ENCODE results near the gene DUSP8. TPM values are rescaled to one million over a fixed set of nuclear protein-coding genes. Genes with fewer than 3 reads are reported as not detected.

Gene DUSP8
- total RNA-seq, 5 donors from 2014 or later (not counting 1 experiment from before 2014, with no cell fraction given) = 5.2 to 64.3 (median 8.7) TPM

- 4% methylated on average over 21 of the region's 33 CpGs for whole genome bisulfite sequencing (ENCODE audit: insufficient coverage)
- H3K27me3 ChIP-seq (replicated peaks in 1 of 2; ENCODE audit: control insufficient read depth in 2 of 2, extremely low read depth in 1 of 2, insufficient read depth in 2 of 2, low read length in 1 of 2) = peaks cover under 1 to 70% of the 10 kb centered on the region in 2 experiments
- DNase-seq = no peak
- ChIA-PET POLR2A (no interaction called here), CTCF (interaction anchor here (0.5 to 1.7 kb wide), 8 partner anchors 8 to 48 kb away, joined by 3 to 43 read pairs (median 4); no protein-coding TSS in a partner anchor)
- no peaks in the 10 kb centered on the region for H3K36me3 Mint-ChIP-seq
- H3K4me1 Mint-ChIP-seq = peaks cover 0 to 13% (median 4%) of the 10 kb centered on the region in 3 donors
- peak overlapping the region in 2 of 3 donors; percentile 21 to 54 for H3K4me3 Mint-ChIP-seq
- no peak overlapping the region for H3K27ac ChIP-seq (ENCODE audit: low read length)
- peaks cover 2 to 24% of the 10 kb centered on the region in 2 experiments for H3K4me1 ChIP-seq (ENCODE audit: control insufficient read depth in 1 of 2, extremely low read depth in 1 of 2, insufficient read depth in 2 of 2, low read length in 2 of 2)
- peaks cover 11 to 40% of the 10 kb centered on the region in 2 donors for H3K27me3 Mint-ChIP-seq
- H3K9me3 Mint-ChIP-seq = no peaks in the 10 kb centered on the region
- H3K4me3 ChIP-seq (ENCODE audit: control insufficient read depth in 1 of 2, extremely low read depth in 1 of 2, low read length in 1 of 2) = no peak overlapping the region
- no peak overlapping the region for H3K27ac Mint-ChIP-seq
- no peaks in the 10 kb centered on the region for H3K9me3 ChIP-seq
- H3K36me3 ChIP-seq (ENCODE audit: control insufficient read depth in 2 of 2, extremely low read depth in 1 of 2, insufficient read depth in 1 of 2, low read length in 1 of 2) = no peaks in the 10 kb centered on the region
- ATAC-seq (replicated peaks in 1 of 4) = peak in 1 of 4 experiments; percentile 6
Measured at GRCh38 chr11:1547467-1548098, 24.5 kb downstream of the DUSP8 start.

GRCh38 chr11:1546536-1547466 lies 25.3 kb downstream of the DUSP8 start:
- Mint-ChIP-seq H3K27ac (no peak overlapping the region), H3K36me3 (no peaks in the 10 kb centered on the region), H3K9me3 (no peaks in the 10 kb centered on the region), H3K27me3 (peaks cover 11 to 40% of the 10 kb centered on the region in 2 donors), H3K4me1 (peaks cover 0 to 13% (median 4%) of the 10 kb centered on the region in 3 donors), H3K4me3 (peak overlapping the region in 2 of 3 donors; percentile 13 to 56)
- ChIA-PET POLR2A (interaction anchor here in 1 of 2 donors (1.0 kb wide), 1 partner anchor 26 kb away, joined by 3 read pairs; no protein-coding TSS in a partner anchor), CTCF (interaction anchor here (0.5 to 1.7 kb wide), 18 partner anchors 9 to 455 kb away, joined by 3 to 43 read pairs (median 4); no protein-coding TSS in a partner anchor)
- DNase-seq = peak in 19 of 35 experiments; percentile 32 to 75 (median 47)
- peak; percentile 65 to 76 (median 68) for ATAC-seq (replicated peaks in 1 of 4)
- peaks cover 2 to 24% of the 10 kb centered on the region in 2 experiments for H3K4me1 ChIP-seq (ENCODE audit: control insufficient read depth in 1 of 2, extremely low read depth in 1 of 2, insufficient read depth in 2 of 2, low read length in 2 of 2)
- peak overlapping the region in 1 of 2 donors; percentile 38 for H3K4me3 ChIP-seq (ENCODE audit: control insufficient read depth in 1 of 2, extremely low read depth in 1 of 2, low read length in 1 of 2)
- no peak overlapping the region for H3K27ac ChIP-seq (ENCODE audit: low read length)
- peaks cover 0 to 72% of the 10 kb centered on the region in 2 experiments for H3K27me3 ChIP-seq (replicated peaks in 1 of 2; ENCODE audit: control insufficient read depth in 2 of 2, extremely low read depth in 1 of 2, insufficient read depth in 2 of 2, low read length in 1 of 2)
- H3K36me3 ChIP-seq (ENCODE audit: control insufficient read depth in 2 of 2, extremely low read depth in 1 of 2, insufficient read depth in 1 of 2, low read length in 1 of 2) = no peaks in the 10 kb centered on the region
- WGBS (ENCODE audit: insufficient coverage) = 2% methylated on average over 105 of the region's 106 CpGs
- H3K9me3 ChIP-seq = no peaks in the 10 kb centered on the region

- WGBS (ENCODE audit: insufficient coverage) = 21% methylated on average over 16 of the region's 18 CpGs
- H3K4me1 ChIP-seq (ENCODE audit: control insufficient read depth in 1 of 2, extremely low read depth in 1 of 2, insufficient read depth in 2 of 2, low read length in 2 of 2) = peaks cover 2 to 24% of the 10 kb centered on the region in 2 experiments
- ATAC-seq (replicated peaks in 1 of 4) (no peak), DNase-seq (no peak)
- Mint-ChIP-seq H3K4me1 (peaks cover 0 to 13% (median 4%) of the 10 kb centered on the region in 3 donors), H3K27me3 (peaks cover 11 to 40% of the 10 kb centered on the region in 2 donors), H3K4me3 (peak overlapping the region in 2 of 3 donors; percentile 13 to 56), H3K36me3 (no peaks in the 10 kb centered on the region), H3K9me3 (no peaks in the 10 kb centered on the region), H3K27ac (no peak overlapping the region)
- CTCF ChIA-PET = interaction anchor here (0.6 to 1.7 kb wide), 10 partner anchors 9 to 622 kb away, joined by 3 to 43 read pairs (median 4); no protein-coding TSS in a partner anchor
- no peaks in the 10 kb centered on the region for H3K9me3 ChIP-seq
- peaks cover 0 to 79% of the 10 kb centered on the region in 2 experiments for H3K27me3 ChIP-seq (replicated peaks in 1 of 2; ENCODE audit: control insufficient read depth in 2 of 2, extremely low read depth in 1 of 2, insufficient read depth in 2 of 2, low read length in 1 of 2)
- no peak overlapping the region for H3K27ac ChIP-seq (ENCODE audit: low read length)
- no peaks in the 10 kb centered on the region for H3K36me3 ChIP-seq (ENCODE audit: control insufficient read depth in 2 of 2, extremely low read depth in 1 of 2, insufficient read depth in 1 of 2, low read length in 1 of 2)
- H3K4me3 ChIP-seq (ENCODE audit: control insufficient read depth in 1 of 2, extremely low read depth in 1 of 2, low read length in 1 of 2) = no peak overlapping the region
- POLR2A ChIA-PET = interaction anchor here in 1 of 2 donors (0.7 to 1.0 kb wide), 2 partner anchors 27 to 29 kb away, joined by 3 to 6 read pairs; no protein-coding TSS in a partner anchor
Measured at GRCh38 chr11:1546077-1546535, 26.0 kb downstream of the DUSP8 start.

DNA sequence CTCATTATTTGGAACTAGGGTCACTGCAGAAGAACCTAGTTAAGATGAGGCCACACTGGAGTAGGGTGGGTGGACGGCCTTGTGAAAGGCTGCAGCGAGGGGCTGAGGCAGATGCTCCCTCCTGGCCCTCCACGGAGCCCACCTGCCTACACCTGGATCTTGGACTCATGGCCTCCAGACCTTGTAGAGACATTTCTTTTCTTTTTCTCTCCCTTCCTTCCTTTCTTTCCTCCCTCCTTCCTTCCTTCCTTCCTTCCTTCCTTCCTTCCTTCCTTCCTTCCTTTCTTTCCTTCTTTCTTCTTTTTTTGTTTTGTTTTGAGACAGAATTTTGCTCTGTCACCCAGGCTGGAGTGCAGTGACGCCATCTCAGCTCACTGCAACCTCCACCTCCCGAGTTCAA lies 26.6 kb downstream of the DUSP8 start:
- no peaks in the 10 kb centered on the region for H3K36me3 ChIP-seq (ENCODE audit: control insufficient read depth in 2 of 2, extremely low read depth in 1 of 2, insufficient read depth in 1 of 2, low read length in 1 of 2)

GRCh38 chr11:1544536-1544935 lies 27.5 kb downstream of the DUSP8 start:
- no peaks in the 10 kb centered on the region for H3K9me3 ChIP-seq
- H3K27me3 Mint-ChIP-seq = peaks cover 11 to 36% of the 10 kb centered on the region in 2 donors
- ChIA-PET POLR2A (no interaction called here), CTCF (interaction anchor here in 1 of 2 donors (1.1 kb wide), 1 partner anchor 20 kb away, joined by 3 read pairs; no protein-coding TSS in a partner anchor)
- H3K27ac Mint-ChIP-seq = no peak overlapping the region
- H3K36me3 ChIP-seq (ENCODE audit: control insufficient read depth in 2 of 2, extremely low read depth in 1 of 2, insufficient read depth in 1 of 2, low read length in 1 of 2) = no peaks in the 10 kb centered on the region
- no peaks in the 10 kb centered on the region for H3K9me3 Mint-ChIP-seq
- H3K36me3 Mint-ChIP-seq = no peaks in the 10 kb centered on the region
- DNase-seq (no peak), ATAC-seq (replicated peaks in 1 of 4) (no peak)
- H3K4me3 Mint-ChIP-seq = no peak overlapping the region
- peaks cover 0 to 13% (median 4%) of the 10 kb centered on the region in 3 donors for H3K4me1 Mint-ChIP-seq
- H3K4me1 ChIP-seq (ENCODE audit: control insufficient read depth in 1 of 2, extremely low read depth in 1 of 2, insufficient read depth in 2 of 2, low read length in 2 of 2) = peaks cover 2 to 24% of the 10 kb centered on the region in 2 experiments
- peaks cover 2 to 78% of the 10 kb centered on the region in 2 experiments for H3K27me3 ChIP-seq (replicated peaks in 1 of 2; ENCODE audit: control insufficient read depth in 2 of 2, extremely low read depth in 1 of 2, insufficient read depth in 2 of 2, low read length in 1 of 2)
- WGBS (ENCODE audit: insufficient coverage) = 62% methylated on average over 6 of the region's 6 CpGs
- no peak overlapping the region for H3K4me3 ChIP-seq (ENCODE audit: control insufficient read depth in 1 of 2, extremely low read depth in 1 of 2, low read length in 1 of 2)
- H3K27ac ChIP-seq (ENCODE audit: low read length) = no peak overlapping the region

More for the DNA sequence above, 26.6 kb downstream of the DUSP8 start:
- Mint-ChIP-seq H3K9me3 (no peaks in the 10 kb centered on the region), H3K36me3 (no peaks in the 10 kb centered on the region), H3K27ac (peak overlapping the region in 1 of 2 donors; percentile 61), H3K4me1 (peaks cover 0 to 13% (median 4%) of the 10 kb centered on the region in 3 donors), H3K4me3 (no peak overlapping the region), H3K27me3 (peaks cover 11 to 40% of the 10 kb centered on the region in 2 donors)
- POLR2A ChIA-PET = interaction anchor here in 1 of 2 donors (0.7 kb wide), 1 partner anchor 30 kb away, joined by 6 read pairs; no protein-coding TSS in a partner anchor
- DNase-seq (no peak), ATAC-seq (replicated peaks in 1 of 4) (no peak)
- Histone ChIP-seq H3K27ac (ENCODE audit: low read length) (no peak overlapping the region), H3K4me1 (ENCODE audit: control insufficient read depth in 1 of 2, extremely low read depth in 1 of 2, insufficient read depth in 2 of 2, low read length in 2 of 2) (peaks cover 2 to 24% of the 10 kb centered on the region in 2 experiments), H3K9me3 (no peaks in the 10 kb centered on the region), H3K27me3 (replicated peaks in 1 of 2; ENCODE audit: control insufficient read depth in 2 of 2, extremely low read depth in 1 of 2, insufficient read depth in 2 of 2, low read length in 1 of 2) (peaks cover 2 to 82% of the 10 kb centered on the region in 2 experiments), H3K4me3 (ENCODE audit: control insufficient read depth in 1 of 2, extremely low read depth in 1 of 2, low read length in 1 of 2) (no peak overlapping the region)
- WGBS (ENCODE audit: insufficient coverage) = 67% methylated on average over 3 of the region's 5 CpGs
- CTCF ChIA-PET = interaction anchor here in 1 of 2 donors (1.7 kb wide), 1 partner anchor 29 kb away, joined by 43 read pairs; no protein-coding TSS in a partner anchor

All from T-cell (primary cell).